Limb (tissue), 2 donors: ENCODE data around the gene BUD31.

Source experiments
- DNase-seq, 2 donors: peaks; one replicate each; pipeline ENCODE4 v3.0.0-alpha.2; 2016; ENCODE audit errors: extremely low spot score in 2 of 2

The BUD31 gene

DNA sequence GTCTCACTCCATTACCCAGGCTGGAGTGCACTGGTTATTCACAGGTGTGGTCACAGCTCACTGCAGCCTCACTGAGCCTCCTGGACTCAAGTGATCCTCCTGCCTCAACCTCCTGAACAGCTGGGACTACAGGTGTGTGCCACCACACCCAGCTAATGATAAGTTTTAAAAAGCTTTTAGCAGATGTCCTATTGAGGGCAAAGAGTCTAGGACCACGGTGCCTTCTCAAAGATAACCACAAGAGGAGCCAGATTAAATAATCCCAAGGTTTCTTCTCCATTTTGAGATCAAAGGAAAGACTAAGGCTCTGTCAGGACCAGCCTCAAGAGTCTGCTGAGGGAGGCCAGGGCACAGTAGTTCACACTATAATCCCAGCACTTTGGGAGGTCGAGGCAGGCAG is 52.5 kb downstream of the BUD31 start:
- no peak for DNase-seq

DNA sequence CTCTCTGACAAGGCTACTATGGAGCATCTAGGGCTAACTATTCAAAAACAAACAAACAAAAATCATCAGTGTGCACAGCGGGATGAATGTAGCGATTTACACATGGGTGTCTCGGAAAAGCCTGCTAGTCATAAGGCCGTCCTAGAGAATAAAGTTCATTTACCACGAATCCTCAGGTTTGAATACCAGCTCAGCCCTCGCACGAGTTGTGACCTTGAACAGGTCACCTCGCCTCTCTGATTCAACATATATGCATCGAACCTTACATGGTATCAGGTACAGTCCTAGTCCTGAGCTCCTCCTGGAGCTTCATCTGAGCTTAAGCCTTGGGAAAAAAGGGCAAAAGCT is 56.6 kb downstream of the BUD31 start:
- DNase-seq = no peak

DNA sequence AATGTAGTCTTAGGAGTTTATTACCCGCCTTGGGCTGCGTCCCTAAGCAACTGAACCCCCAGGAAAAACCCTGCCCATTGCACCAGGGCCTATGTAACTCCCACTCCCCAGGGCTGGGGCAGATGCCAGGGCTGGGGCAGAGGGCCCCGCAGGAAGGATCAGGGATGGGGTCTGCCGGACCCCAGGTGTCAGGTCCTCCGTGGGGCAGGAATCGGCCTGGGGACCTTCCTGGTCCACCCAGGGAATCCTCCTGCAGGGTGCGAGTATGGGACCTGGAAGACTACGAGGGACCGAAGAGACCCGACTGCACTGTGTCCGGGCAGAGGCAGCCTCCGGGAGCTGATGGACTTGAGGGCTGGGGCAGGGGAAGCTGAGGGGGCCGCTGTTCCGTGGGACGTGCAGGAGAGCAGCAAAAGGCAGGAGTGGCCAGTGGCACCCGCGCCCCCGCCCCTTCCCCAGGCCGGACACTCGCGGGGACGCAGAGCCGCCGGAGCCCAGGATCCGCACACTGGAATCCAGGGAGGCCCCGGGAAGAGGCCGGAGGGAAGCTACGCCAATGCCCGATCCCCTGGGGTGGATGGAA is 59.7 kb downstream of the BUD31 start:
- no peak for DNase-seq
